Measurements from ENCODE around the gene EXOC4.
"Not testable (repeated sequence)": the region's sequence is repeated elsewhere in the genome, so short reads cannot be mapped to it uniquely, and the experiment has no call there.

The EXOC4 gene

DNA sequence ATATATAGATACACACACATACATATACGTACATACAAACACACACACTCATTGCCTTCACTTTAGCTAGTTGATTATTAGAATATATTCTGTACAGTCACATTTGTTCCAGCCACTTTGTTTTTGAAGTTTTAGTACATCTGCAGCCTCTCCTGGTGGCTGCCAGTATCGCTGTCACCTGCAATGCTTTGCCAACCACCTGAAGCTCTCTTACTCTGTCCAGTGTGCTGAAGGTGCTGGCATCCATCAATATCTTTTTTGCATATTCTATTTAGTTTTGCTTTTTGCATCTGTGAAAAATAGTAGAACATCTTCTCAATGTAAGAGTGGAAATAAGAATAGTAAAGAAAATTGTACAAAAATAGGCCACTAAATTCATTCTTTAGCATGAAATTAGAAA, 388.6 kb downstream of the EXOC4 start:
- no peak for DNase-seq

DNA sequence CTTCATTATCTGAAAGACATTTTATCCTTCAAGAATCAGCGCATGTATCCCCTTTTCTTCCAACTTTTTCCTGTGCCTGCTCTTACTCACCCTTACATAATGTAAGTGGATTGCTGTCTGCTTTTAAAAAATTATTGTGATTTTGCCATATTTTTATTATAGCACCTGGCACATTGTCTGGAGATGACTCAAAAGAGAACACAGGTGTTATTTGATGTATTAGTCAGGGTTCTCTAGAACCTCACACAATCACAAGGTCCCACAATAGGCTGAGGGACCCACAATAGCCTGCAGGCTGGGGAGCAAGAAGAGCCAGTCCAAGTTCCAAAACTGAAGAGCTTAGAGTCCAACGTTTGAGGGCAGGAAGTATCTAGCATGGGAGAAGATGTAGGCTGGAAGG, 390.0 kb downstream of the EXOC4 start:
- no peak for DNase-seq

DNA sequence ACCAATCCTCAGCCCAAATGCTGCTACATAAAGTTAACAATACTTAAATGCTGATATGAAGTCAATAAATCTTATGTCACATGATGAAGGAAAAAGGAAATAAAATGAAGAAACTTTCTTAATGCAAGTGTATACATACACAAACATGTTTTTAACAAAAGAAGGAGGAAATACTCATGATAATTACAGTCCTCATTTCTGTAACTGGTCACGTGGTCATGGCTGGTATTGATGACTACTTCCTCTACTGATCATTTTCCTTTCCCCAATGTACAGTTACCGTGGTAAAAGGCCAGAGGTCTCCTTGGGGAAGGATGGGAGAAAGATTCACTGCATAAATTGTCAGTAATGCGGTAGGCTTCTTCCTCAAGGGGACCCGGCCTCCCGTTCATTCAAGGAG, 390.8 kb downstream of the EXOC4 start:
- not testable (repeated sequence) for DNase-seq

DNA sequence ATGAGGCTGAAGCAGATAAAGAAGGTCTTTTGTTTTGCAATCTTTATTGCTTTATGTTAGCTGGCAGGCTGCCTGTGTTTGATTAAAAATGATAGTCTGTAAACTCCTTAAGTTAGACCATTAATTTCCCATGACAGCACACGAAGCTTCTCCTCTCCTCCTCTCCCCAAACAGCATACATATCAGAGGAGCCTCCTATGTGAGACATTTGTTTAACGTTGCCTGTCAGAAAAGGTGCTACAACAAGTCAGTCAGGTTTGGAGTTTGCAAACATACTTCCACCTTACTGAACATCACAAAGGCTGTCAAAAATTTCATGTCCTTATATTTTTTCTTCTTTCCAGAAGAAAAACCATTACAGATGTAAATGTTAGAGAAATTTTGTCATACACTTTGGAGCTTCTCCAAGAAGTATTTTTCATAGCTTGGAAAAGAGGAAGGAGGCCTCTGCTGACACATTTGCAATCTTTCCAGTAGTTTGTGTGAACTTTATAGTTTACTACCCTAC, 393.1 kb downstream of the EXOC4 start:
- no peak for DNase-seq

DNA sequence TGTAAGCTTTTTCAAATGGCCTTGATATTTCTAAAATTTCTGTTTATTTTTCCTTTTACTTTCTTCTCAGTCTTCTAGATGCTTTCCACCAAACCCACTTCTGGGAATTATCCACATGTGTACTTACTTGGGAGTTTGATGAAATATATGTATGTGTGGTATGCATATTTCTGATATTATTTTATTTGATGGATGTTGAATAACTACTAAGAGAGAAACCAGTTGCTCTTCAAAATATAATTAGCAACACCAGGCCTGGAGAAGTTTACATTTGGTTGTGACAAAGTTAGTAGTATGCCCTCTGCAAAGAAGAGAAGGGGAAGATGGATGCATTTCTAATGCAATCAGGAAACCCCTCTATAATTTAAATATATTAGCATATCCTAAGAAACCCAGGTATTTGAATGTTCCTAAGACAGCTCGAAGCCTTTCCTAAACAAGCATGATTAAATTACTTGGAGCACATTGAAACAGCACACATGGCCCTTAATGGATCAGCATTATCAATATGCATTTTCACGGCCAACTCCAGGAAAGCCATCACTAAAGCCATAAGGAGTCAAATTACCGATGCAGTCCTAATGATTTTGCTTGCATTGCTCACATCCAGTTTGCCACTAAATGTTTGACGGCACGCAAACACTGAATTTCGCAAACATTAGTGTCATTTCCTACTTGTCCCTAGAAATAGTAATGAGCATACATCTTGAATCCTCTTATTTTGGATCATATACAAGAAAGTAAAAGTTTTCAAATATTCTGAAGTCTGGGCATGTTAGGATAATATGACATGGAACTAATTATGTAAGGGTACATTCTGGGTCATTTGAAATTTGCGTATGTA, 393.8 kb downstream of the EXOC4 start:
- DNase-seq = no peak

DNA sequence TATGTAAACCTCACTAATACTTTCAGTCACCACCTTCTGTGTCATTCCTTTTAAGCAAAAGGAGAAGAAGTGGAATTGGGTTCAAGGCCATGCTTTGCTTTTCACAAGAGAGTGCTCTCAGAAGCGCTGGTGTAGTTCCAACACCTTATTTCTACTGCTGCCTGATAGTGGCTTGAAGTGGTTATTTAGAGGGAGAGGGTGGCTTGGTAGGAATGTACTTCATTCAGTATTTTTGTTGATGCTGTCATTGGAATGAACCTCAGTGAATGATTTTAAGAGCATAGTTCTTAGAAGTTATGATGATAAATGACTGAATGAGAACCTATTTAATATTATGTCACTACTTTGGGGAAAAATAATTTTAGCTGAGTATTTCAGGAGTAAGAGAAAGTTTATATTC, 396.7 kb downstream of the EXOC4 start:
- DNase-seq = no peak

DNA sequence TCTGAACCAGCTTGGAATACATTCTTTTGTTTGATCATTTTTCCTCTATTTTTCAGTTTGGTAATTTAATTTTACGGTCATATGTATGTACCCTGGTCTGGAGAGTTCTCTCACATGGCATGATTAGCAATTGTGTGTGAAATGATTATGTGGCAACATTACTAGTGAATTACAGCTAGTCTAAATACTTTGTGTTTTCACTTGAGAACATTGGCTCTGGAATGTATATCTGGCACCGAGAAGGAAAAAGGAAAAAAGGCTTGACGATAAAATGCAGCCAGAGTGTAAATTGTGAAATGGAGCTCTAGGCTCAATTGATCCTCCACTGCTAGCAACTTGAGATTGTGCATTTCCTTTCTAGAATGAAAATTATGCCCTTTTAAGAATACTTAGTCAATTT, 397.2 kb downstream of the EXOC4 start:
- no peak for DNase-seq

DNA sequence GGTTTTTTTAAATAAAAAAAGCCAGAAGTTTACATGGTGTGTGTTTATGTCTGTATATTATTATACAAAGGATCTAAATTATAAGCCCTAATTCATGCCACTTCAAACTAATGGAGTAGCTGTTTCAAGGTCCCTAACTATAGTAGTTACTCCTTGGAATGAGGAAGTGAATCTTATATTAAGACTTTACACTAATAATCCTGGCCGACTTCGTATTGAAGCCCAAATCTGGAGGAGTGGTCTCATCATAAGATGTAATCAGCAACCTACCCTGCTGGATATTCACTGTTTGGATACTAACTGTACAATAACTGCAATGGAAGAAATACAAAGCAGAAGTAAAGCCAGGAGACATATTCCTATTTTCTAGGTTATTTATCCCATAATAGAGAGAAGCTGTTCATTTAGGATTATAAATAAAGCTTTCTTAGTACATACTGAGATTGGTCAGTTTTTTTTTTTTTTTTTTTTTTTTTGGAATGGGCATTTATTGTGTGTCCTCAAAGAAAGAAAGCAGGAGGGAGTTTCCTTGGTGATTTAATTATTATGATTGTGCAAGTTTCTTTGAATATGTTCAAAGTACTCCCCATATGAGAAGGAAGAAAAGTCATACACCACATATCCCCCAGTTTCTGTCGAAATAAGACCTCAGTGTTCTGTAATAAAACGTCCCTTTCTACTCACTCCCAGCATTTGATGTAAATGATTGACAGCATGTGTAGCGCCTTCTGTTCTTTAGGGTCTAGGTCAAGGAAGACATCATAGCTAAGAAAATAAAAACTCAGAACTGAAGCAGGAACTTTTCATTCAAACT, 397.8 kb downstream of the EXOC4 start:
- no peak for DNase-seq

DNA sequence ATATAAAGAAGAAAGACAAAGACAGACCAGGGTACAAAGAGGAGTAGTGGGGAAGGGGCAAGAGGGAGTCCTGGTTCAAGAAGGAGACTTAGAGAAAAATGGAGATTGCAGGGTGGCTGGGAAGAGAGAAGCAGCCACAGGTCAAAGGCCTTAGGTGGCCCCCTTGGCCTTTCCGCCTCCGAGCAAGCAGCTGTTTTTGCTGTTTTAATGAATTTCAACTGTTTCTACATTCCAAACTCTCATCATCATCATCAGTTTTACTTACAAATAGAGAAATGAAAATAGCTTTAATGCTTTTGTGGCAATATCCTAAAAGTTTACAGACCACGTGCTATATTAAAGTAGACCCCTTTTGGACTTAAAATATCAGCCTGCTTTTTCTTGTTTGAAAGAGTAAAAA, 399.7 kb downstream of the EXOC4 start:
- no peak for DNase-seq

DNA sequence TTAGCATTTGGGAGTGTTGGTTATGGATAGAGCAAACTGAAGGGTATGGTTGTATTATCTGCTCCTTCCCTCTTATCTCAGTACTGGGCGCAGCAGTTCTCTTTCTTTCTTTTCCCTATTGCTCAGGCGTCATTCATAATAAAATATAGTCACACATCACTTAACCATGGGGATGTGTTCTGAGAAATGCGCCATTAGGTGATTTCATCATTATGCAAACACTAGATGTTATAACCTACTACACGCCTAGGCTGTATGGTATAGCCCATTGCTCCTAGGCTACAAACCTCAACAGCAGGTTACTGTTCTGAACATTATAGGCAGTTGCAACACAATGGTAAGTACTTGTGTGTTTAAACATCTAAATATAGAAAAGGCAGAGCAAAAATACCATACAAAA, 401.7 kb downstream of the EXOC4 start:
- no peak for DNase-seq

DNA sequence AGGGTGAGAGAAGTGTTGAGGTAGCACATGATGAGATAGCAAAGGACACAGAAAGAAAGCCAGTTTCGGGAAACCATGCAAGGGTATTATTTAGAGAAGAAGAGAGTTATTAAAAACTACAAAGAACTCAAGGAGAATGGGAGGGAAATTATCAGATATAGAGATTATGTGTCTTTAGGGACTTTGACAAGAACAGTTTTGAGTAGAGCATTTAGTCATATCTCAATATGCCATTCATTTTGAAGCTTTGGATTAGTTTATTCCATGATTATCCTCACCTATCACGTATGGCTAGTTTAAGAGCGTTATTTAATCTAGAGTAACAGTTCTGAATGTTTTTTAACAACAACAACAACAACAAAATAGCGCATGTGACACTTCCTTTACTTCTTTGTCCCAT, 409.4 kb downstream of the EXOC4 start:
- no peak for DNase-seq

DNA sequence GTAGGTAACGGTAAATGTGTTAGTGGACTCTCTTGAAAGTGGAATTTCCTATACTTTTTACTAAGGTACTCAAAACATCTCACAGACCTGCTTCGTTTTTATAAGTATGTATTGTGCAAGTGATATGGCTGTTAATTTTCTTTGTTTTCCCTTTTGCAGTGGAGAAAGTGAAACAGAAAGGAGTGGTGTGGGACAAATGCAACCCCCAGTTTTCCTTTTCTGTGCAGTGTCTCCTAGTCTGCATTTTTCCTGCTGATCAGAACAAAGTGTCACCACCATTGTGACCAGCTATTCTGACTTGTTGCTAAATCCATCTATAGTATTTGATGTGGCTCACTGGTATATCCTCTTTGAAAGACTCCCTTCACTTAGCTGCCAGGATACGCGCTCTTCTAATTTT, 410.0 kb downstream of the EXOC4 start:
- no peak for DNase-seq

DNA sequence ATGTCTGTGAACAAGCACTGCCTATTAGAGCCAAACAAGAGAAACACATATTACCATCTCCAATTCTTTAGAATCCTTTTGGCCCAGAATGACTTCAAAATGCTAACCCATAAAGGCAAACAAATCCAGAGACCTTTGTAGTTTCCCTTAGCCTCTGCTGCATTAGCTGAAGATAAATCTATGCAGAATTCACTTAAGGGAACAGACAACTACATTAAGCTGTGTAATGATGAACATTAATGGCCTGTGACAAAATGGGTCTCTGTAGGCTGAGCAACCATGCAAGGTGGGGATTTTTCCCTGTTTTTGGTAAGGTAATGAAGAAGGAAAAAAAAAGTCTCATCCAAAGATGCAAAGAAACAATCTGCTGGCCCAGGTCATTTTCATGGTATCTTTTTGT, 411.6 kb downstream of the EXOC4 start:
- no peak for DNase-seq

DNA sequence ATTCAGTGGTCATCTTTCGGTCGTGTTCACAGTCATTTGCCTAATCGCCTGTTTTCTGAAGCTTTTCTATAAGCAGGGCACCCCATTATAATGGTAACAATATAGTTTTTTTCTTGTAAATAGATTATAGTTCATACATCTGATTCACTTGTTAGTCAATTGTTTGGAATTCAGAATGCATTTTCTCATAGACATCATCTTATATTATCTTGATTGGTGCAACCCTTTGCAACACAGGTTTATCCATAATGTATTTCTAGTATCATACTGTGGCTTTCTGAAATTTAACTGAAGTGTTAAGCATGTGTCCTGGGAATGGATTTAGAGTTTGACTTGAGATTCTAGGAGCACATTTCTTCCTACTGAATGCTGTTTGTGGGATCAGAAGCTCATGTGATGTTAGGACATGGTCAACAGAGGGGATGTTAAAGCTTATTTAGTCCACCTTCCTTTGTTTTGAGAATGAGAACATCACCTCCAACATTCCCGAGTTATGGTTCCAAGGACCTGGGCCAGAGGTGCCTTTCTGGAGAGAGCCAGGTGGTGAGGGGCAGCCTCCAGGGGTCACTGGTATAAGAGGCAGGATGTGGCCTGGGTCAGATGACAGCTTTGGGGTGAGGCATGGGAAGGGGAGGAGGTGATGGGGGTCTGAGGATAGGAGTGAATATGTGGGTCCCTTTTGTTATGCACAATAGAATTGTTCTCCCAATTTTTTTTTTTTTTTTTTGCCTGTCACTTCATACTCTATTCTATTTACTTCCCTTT, 415.6 kb downstream of the EXOC4 start:
- DNase-seq = no peak

DNA sequence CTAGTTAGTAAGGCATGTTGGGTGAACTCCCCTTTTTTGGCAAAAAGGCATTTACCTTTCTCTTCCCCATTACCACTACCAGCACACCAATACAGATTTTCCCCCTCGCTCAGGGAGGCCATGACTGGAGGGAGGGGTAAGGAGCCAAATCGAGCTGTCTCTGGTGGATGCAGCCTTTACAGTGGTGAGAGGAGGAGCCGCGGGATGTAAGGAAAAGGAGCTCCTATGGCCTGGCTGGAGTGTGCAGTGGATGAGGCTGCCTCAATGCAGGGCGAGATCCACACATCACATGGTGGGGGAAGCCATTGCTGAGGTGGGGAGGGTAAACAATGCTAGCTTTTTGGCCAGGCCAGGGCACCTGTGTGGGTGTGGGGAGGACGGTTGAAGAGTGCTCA, 416.2 kb downstream of the EXOC4 start:
- no peak for DNase-seq

DNA sequence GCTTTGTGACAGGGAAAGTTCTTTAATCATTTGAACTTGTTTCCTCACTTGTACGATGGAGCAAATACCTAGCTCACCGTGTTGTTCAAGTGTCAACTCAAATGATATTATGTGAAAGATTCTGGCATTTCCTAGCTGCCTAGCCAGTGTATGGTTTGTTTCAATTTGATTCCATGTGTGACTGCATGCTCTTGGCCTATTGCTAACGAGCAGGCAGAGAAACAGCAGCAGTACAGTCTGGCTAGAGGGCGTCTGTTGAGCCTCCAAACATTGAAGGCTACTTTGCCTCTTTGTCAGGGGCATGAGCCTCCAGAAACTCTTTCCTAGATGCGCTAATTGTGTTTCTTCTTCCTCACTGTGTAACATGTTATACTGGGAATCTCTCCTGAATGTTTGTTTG, 417.4 kb downstream of the EXOC4 start:
- no peak for DNase-seq

DNA sequence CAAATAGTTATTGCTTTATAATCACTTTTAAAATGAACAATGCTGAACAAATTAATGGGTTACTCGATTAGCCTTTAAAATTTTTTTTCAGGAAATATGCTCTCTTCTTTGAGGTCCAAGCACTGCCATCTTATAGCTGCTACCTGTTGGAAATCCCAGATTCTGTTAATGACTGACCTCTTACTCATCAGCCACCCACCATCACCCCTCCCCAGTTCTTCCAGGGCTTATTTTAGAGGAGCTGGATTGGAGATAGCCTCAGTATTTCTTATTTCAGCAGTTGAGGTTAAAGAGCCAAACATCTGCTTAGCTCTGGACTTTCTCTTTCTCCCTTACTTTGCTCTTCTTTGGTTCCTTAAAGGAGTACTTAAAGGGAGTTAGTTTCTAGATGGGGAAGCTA, 420.0 kb downstream of the EXOC4 start:
- DNase-seq = no peak

DNA sequence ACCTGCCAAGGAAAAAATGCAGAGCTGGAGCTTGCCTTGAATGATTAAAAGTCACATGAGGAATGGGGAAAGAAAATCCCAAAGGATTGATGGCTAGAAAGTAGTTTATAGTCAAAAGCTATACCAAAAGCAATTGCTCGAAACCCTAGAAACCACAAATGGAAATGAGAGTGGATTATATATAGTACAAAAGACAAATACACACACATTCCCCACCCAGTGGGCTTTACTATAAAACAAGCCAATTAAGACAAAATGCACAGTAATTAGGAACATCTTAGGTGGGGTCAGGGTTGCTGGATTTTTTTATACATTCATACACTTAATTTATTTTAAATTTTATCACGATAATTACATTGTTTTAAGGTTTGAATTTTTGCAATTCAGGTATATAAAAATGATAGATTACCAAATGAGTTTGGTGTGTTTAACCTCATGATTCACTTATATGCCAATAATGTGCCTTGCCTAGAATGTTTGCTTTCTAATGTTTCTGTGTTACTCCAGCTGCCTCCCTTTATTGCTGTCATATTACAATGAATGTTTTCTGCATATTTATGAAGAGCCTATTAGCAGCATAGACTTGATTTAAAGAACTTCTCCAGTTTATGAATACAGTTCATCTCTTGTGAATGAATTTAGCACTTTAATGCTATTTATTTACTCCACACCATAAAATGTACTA, 421.3 kb downstream of the EXOC4 start:
- DNase-seq = no peak

DNA sequence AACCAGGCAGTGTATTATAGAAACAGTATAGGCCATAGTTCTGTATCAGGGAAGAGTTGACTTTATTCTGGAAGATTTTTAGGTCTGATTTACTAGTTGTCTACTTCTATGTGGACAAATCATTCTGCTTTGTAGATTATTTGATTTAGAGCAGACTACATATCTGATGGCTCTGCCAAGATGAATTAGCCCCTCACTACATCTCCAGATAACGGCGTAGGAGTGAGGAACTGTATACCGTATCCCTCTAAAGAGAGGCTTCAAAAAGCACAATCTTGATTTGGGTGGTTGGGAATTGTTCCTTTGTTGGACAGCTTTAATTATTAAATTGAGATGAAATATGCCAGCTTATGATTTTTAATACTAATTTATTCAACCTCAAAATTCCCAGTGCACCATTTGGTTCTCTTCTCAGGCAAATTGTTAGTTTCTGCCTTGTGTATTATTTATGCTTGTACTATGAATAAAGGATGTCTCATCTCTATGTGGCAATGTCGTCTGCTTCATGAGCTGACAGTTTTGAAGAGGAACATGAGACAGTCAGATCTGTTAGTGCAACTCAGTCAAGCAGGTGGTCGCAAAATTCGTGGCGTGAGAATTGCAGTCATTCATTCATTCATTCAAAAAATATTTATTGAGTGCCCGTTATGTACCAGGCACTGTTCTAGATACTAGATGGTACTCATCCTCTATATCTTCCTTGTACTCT, 422.8 kb downstream of the EXOC4 start:
- DNase-seq = no peak

DNA sequence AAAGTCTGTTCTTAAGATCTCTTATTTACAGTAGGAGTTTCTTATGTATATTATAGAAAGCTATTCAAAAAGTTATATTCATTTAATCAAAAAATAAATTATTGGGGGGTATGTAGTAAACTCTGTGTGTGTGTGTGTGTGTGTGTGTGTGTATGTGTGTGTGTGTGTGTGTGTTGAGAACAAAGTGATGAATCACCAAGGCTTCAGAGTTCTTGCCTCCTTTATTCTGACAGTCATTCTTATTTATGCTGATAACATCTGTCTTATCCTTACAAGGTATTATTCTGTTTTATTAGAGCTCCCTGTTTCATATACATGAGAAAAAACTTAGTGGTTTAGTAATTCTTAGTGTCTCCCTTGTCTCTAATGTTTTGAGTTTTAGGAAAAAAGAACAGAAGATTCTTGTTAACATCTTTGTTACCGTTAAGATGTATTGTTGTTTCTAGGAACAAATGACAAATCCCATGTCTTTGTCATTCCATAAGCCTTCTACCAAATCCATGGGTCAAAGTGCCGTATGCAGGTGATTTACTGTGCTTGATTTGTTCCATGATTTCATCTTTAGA, 424.0 kb downstream of the EXOC4 start:
- no peak for DNase-seq

DNA sequence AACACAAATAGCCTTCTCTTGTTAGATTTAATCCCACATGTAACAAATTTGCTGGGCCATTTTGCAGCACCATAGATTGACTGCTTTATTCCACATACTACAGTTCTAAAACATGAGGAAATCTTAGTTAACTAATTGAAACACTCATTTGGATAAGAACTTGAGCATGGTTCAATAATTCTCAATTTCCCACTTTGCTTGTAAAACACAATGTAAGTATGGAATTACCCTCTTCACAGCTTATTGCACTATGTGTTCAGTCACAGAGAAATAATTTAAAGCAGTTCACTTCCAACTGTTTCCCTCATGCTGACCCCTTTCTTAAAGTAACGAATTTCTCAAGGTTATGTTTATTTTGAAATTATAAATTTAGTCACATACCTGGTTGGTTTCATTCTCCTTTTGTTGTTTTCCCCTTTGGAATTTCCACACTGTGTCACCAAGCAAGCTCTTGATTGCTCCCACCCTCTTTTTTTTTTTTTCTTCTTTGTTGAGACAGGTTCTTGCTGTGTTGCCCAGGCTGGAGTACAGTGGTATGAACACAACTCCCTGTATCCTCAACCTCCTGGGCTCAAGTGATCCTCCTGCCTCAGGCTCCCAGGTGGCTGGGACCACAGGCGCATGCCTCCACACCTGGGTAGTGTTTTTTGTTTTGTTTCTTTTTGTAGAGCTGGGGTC, 425.4 kb downstream of the EXOC4 start:
- DNase-seq = no peak

Data from NCI-H524 treated with DMSO at 0.1 percent for 48 hours (cell line).